Testis (tissue), 2 donors: ENCODE results near the gene ERCC1.

Experiments used
- POLR2A ChIP-seq: fragments of 450-650 bp; IDR thresholded peaks from one replicate; pipeline ENCODE4 v1.6.1; 2017; ENCODE audit warnings: antibody characterized with exemption, mild to moderate bottlenecking, moderate library complexity
- TF ChIP-seq, protein P1 (sequence below), 3 experiments: fragments of 450-650 bp in 2 of 3; fragments of 200-600 bp in 1 of 3; sonication (generic) in 1 of 3; IDR thresholded peaks; one replicate each; pipeline ENCODE4 v1.5.1; 2016 to 2019; ENCODE audit warnings: antibody characterized with exemption in 3 of 3, mild to moderate bottlenecking in 2 of 3, moderate library complexity in 1 of 3

DNA sequence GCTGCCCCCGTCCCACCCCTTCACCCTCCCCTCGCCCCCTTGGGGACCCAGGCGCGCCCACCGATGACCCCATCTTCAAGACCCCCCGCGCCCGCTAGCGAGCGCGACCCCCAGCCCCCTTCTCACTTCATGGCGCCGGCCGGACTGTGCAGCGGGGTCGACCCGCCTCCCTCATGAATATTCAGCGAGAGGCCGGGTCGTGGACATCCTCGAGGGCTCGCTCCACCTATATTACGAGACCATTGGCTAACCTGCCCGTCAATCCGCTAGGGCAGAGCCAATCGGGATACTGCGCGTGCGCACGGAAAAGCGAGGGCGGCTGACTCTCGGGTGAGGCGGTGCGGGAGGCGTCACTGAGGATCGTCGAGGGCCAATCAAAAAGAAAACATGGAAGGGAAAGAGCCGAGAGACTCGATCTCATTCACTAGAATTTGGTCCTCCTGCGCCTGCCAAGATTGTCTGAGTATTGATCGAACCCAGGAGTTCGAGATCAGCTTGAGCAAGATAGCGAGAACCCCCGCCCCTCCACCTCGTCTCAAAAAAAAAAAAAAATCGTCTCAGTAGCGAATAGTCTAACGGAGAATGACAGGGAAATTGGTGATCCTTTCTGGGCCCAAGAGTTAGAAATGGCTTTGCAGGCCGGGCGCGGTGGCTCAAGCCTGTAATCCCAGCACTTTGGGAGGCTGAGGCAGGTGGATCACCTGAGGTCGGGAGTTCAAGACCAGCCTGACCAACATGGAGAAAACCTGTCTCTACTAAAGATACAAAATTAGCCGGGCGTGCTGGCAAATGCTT, 53.1 kb downstream of the ERCC1 start, which contains the start of gene ERCC2:
- TF ChIP-seq, protein P1, sequence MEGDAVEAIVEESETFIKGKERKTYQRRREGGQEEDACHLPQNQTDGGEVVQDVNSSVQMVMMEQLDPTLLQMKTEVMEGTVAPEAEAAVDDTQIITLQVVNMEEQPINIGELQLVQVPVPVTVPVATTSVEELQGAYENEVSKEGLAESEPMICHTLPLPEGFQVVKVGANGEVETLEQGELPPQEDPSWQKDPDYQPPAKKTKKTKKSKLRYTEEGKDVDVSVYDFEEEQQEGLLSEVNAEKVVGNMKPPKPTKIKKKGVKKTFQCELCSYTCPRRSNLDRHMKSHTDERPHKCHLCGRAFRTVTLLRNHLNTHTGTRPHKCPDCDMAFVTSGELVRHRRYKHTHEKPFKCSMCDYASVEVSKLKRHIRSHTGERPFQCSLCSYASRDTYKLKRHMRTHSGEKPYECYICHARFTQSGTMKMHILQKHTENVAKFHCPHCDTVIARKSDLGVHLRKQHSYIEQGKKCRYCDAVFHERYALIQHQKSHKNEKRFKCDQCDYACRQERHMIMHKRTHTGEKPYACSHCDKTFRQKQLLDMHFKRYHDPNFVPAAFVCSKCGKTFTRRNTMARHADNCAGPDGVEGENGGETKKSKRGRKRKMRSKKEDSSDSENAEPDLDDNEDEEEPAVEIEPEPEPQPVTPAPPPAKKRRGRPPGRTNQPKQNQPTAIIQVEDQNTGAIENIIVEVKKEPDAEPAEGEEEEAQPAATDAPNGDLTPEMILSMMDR (IDR thresholded peaks at IDR 0.05) = no peak
- TF ChIP-seq POLR2A = no peak
